ENCODE data around the gene SLC28A1.

DNA sequence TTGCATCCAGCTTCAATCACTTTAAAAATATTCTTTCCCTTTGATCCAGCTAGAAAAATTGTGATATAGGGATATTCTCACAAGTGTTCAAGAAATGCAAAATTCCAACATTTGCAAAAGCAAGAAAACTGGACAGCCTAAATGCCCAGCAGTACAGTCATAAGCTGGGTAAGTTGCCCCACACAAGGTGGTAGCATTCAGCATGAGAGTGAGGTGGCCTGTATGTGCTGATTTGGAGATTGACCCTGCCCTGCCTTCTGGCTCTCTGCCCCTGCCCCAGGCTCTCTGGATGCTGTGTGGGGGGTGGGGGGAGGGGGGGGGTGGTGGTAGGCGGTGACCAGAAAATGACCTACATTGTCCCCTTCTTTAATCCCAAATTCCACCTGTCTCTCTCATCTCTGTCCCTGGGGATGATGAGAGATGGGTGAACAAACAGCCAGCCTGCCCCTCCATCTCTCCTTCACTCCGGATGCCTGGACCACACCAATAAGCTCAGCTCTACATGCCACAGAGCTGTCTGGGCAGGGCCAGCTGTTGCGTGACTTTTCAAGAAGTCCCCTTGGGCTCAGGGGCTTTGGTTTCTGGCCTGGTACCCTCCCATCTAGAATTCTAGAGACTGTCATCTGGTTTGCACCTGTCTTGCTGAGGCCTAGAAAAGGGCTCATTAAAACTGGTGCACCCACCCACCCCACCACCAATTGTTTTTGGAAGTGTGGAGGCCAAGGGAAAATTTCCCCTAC lies 42.2 kb downstream of the SLC28A1 start:
- TF ChIP-seq, protein P1, sequence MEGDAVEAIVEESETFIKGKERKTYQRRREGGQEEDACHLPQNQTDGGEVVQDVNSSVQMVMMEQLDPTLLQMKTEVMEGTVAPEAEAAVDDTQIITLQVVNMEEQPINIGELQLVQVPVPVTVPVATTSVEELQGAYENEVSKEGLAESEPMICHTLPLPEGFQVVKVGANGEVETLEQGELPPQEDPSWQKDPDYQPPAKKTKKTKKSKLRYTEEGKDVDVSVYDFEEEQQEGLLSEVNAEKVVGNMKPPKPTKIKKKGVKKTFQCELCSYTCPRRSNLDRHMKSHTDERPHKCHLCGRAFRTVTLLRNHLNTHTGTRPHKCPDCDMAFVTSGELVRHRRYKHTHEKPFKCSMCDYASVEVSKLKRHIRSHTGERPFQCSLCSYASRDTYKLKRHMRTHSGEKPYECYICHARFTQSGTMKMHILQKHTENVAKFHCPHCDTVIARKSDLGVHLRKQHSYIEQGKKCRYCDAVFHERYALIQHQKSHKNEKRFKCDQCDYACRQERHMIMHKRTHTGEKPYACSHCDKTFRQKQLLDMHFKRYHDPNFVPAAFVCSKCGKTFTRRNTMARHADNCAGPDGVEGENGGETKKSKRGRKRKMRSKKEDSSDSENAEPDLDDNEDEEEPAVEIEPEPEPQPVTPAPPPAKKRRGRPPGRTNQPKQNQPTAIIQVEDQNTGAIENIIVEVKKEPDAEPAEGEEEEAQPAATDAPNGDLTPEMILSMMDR (IDR thresholded peaks at IDR 0.05) = no peak
- no peak for TF ChIP-seq POLR2A (IDR thresholded peaks at IDR 0.05)
